T-helper 2 cell treated with Interferon-gamma antibody and Interleukin-4, amounts not matched to agents 5 μg/mL and 100 μg/mL, for 36 hours (primary cell): ENCODE data around the gene ZFHX3.
A peak's percentile ranks its signal among the peaks of the same experiment; 100 is the strongest.

ENCODE experiments used
- DNase-seq: peaks from one replicate; pipeline ENCODE4 v3.0.0; 2021; ENCODE audit warnings: low spot score
- H3K27ac Mint-ChIP-seq: one replicate; pipeline ENCODE4 v1.8.0; 2021; ENCODE audit warnings: mild to moderate bottlenecking, mixed read lengths
- H3K27me3 Mint-ChIP-seq: one replicate; pipeline ENCODE4 v1.8.0; 2021; ENCODE audit warnings: low read depth, mixed read lengths
- H3K36me3 Mint-ChIP-seq: one replicate; pipeline ENCODE4 v1.8.0; 2021; ENCODE audit warnings: low read depth, mixed read lengths
- H3K4me1 Mint-ChIP-seq: one replicate; pipeline ENCODE4 v1.8.0; 2021; ENCODE audit warnings: low read depth, mixed read lengths
- H3K4me3 Mint-ChIP-seq: one replicate; pipeline ENCODE4 v1.8.0; 2022; ENCODE audit warnings: mild to moderate bottlenecking, moderate library complexity, mixed read lengths
- H3K9me3 Mint-ChIP-seq: one replicate; pipeline ENCODE4 v1.8.0; 2021; ENCODE audit warnings: mixed read lengths

The ZFHX3 gene

GRCh38 chr16:72926177-72927070 lies 121.5 kb downstream of the ZFHX3 start:
- Mint-ChIP-seq H3K4me1 (peaks cover 16% of the 10 kb centered on the region), H3K27ac (no peak overlapping the region), H3K4me3 (no peak overlapping the region), H3K36me3 (peaks cover 6% of the 10 kb centered on the region), H3K9me3 (peaks cover under 1% of the 10 kb centered on the region), H3K27me3 (peaks cover 5% of the 10 kb centered on the region)
- DNase-seq, result no peak

- H3K27ac Mint-ChIP-seq, result no peak overlapping the region
Observed at GRCh38 chr16:72925631-72925979, 122.3 kb downstream of the ZFHX3 start.

GRCh38 chr16:72924927-72925630 lies 122.8 kb downstream of the ZFHX3 start:
- peaks cover 5% of the 10 kb centered on the region for H3K9me3 Mint-ChIP-seq
- H3K27ac Mint-ChIP-seq, result no peak overlapping the region
- DNase-seq, result no peak
- H3K4me1 Mint-ChIP-seq, result peaks cover 20% of the 10 kb centered on the region
- no peaks in the 10 kb centered on the region for H3K27me3 Mint-ChIP-seq
- no peak overlapping the region for H3K4me3 Mint-ChIP-seq
- H3K36me3 Mint-ChIP-seq, result peaks cover 7% of the 10 kb centered on the region

More at GRCh38 chr16:72925631-72925979, 122.3 kb downstream of the ZFHX3 start:
- peaks cover 20% of the 10 kb centered on the region for H3K4me1 Mint-ChIP-seq
- no peak for DNase-seq
- peaks cover 5% of the 10 kb centered on the region for H3K27me3 Mint-ChIP-seq
- H3K4me3 Mint-ChIP-seq, result no peak overlapping the region
- peaks cover 7% of the 10 kb centered on the region for H3K36me3 Mint-ChIP-seq
- peaks cover 5% of the 10 kb centered on the region for H3K9me3 Mint-ChIP-seq

GRCh38 chr16:72924537-72924926 lies 123.4 kb downstream of the ZFHX3 start:
- Mint-ChIP-seq H3K9me3 (peaks cover 5% of the 10 kb centered on the region), H3K36me3 (peaks cover 8% of the 10 kb centered on the region), H3K27me3 (no peaks in the 10 kb centered on the region), H3K4me3 (no peak overlapping the region), H3K4me1 (peaks cover 22% of the 10 kb centered on the region), H3K27ac (no peak overlapping the region)
- no peak for DNase-seq

GRCh38 chr16:72923757-72924156 lies 124.2 kb downstream of the ZFHX3 start:
- Mint-ChIP-seq H3K9me3 (peaks cover 5% of the 10 kb centered on the region), H3K27ac (no peak overlapping the region), H3K27me3 (no peaks in the 10 kb centered on the region), H3K4me3 (no peak overlapping the region), H3K4me1 (peaks cover 22% of the 10 kb centered on the region), H3K36me3 (peaks cover 8% of the 10 kb centered on the region)
- no peak for DNase-seq

GRCh38 chr16:72922714-72923113 lies 125.2 kb downstream of the ZFHX3 start:
- H3K36me3 Mint-ChIP-seq, result peaks cover 8% of the 10 kb centered on the region
- no peak for DNase-seq
- peak overlapping the region; percentile 19 for H3K4me3 Mint-ChIP-seq
- H3K4me1 Mint-ChIP-seq, result peaks cover 22% of the 10 kb centered on the region
- peaks cover 5% of the 10 kb centered on the region for H3K9me3 Mint-ChIP-seq
- H3K27me3 Mint-ChIP-seq, result no peaks in the 10 kb centered on the region
- peak overlapping the region; percentile 72 for H3K27ac Mint-ChIP-seq

GRCh38 chr16:72921620-72922019 lies 126.3 kb downstream of the ZFHX3 start:
- peaks cover 2% of the 10 kb centered on the region for H3K27me3 Mint-ChIP-seq
- DNase-seq, result no peak
- peaks cover 8% of the 10 kb centered on the region for H3K36me3 Mint-ChIP-seq
- H3K27ac Mint-ChIP-seq, result peak overlapping the region; percentile 85
- H3K4me1 Mint-ChIP-seq, result peaks cover 22% of the 10 kb centered on the region
- peaks cover 5% of the 10 kb centered on the region for H3K9me3 Mint-ChIP-seq
- peak overlapping the region; percentile 68 for H3K4me3 Mint-ChIP-seq

- DNase-seq, result peak; percentile 4
- Mint-ChIP-seq H3K36me3 (peaks cover 8% of the 10 kb centered on the region), H3K27ac (peak overlapping the region; percentile 85), H3K9me3 (peaks cover 5% of the 10 kb centered on the region), H3K27me3 (peaks cover 2% of the 10 kb centered on the region), H3K4me1 (peaks cover 22% of the 10 kb centered on the region), H3K4me3 (peak overlapping the region; percentile 68)
Observed at GRCh38 chr16:72921106-72921505, 126.8 kb downstream of the ZFHX3 start.

GRCh38 chr16:72917051-72917450 lies 130.9 kb downstream of the ZFHX3 start:
- H3K27me3 Mint-ChIP-seq, result peaks cover 5% of the 10 kb centered on the region
- peaks cover 5% of the 10 kb centered on the region for H3K9me3 Mint-ChIP-seq
- H3K4me3 Mint-ChIP-seq, result no peak overlapping the region
- no peak overlapping the region for H3K27ac Mint-ChIP-seq
- no peak for DNase-seq
- peaks cover 16% of the 10 kb centered on the region for H3K4me1 Mint-ChIP-seq
- peaks cover 4% of the 10 kb centered on the region for H3K36me3 Mint-ChIP-seq

- Mint-ChIP-seq H3K9me3 (no peaks in the 10 kb centered on the region), H3K27me3 (peaks cover 9% of the 10 kb centered on the region), H3K27ac (no peak overlapping the region), H3K4me3 (no peak overlapping the region), H3K36me3 (peaks cover 2% of the 10 kb centered on the region), H3K4me1 (peaks cover 8% of the 10 kb centered on the region)
- DNase-seq, result no peak
Observed at GRCh38 chr16:72915331-72915730, 132.6 kb downstream of the ZFHX3 start.

GRCh38 chr16:72913551-72913950 lies 134.4 kb downstream of the ZFHX3 start:
- peaks cover 12% of the 10 kb centered on the region for H3K27me3 Mint-ChIP-seq
- peaks cover 6% of the 10 kb centered on the region for H3K4me1 Mint-ChIP-seq
- H3K9me3 Mint-ChIP-seq, result no peaks in the 10 kb centered on the region
- H3K4me3 Mint-ChIP-seq, result no peak overlapping the region
- H3K27ac Mint-ChIP-seq, result no peak overlapping the region
- H3K36me3 Mint-ChIP-seq, result no peaks in the 10 kb centered on the region
- no peak for DNase-seq

GRCh38 chr16:72911971-72912370 lies 136.0 kb downstream of the ZFHX3 start:
- DNase-seq, result no peak
- H3K9me3 Mint-ChIP-seq, result no peaks in the 10 kb centered on the region
- no peaks in the 10 kb centered on the region for H3K36me3 Mint-ChIP-seq
- H3K4me3 Mint-ChIP-seq, result no peak overlapping the region
- peaks cover 10% of the 10 kb centered on the region for H3K27me3 Mint-ChIP-seq
- no peak overlapping the region for H3K27ac Mint-ChIP-seq
- H3K4me1 Mint-ChIP-seq, result peaks cover 4% of the 10 kb centered on the region

GRCh38 chr16:72910875-72911274 lies 137.1 kb downstream of the ZFHX3 start:
- Mint-ChIP-seq H3K36me3 (no peaks in the 10 kb centered on the region), H3K9me3 (no peaks in the 10 kb centered on the region), H3K4me3 (no peak overlapping the region), H3K27me3 (peaks cover 9% of the 10 kb centered on the region), H3K4me1 (peaks cover 4% of the 10 kb centered on the region), H3K27ac (no peak overlapping the region)
- no peak for DNase-seq

GRCh38 chr16:72910381-72910780 lies 137.5 kb downstream of the ZFHX3 start:
- H3K27me3 Mint-ChIP-seq, result peaks cover 9% of the 10 kb centered on the region
- no peak for DNase-seq
- H3K36me3 Mint-ChIP-seq, result no peaks in the 10 kb centered on the region
- no peaks in the 10 kb centered on the region for H3K9me3 Mint-ChIP-seq
- no peak overlapping the region for H3K4me3 Mint-ChIP-seq
- no peak overlapping the region for H3K27ac Mint-ChIP-seq
- H3K4me1 Mint-ChIP-seq, result peaks cover 4% of the 10 kb centered on the region
